ENCODE data around the gene SLC3A2. TPM values are rescaled to one million over a fixed set of nuclear protein-coding genes. Genes with fewer than 3 reads are reported as not detected.
A peak's percentile ranks its signal among the peaks of the same experiment; 100 is the strongest.

Gene SLC3A2
- total and polyA plus RNA-seq, 2 of the 13 experiments (the other 11 are each of a cell fraction or from before 2014, with no cell fraction given): 213 to 226 TPM

DNA sequence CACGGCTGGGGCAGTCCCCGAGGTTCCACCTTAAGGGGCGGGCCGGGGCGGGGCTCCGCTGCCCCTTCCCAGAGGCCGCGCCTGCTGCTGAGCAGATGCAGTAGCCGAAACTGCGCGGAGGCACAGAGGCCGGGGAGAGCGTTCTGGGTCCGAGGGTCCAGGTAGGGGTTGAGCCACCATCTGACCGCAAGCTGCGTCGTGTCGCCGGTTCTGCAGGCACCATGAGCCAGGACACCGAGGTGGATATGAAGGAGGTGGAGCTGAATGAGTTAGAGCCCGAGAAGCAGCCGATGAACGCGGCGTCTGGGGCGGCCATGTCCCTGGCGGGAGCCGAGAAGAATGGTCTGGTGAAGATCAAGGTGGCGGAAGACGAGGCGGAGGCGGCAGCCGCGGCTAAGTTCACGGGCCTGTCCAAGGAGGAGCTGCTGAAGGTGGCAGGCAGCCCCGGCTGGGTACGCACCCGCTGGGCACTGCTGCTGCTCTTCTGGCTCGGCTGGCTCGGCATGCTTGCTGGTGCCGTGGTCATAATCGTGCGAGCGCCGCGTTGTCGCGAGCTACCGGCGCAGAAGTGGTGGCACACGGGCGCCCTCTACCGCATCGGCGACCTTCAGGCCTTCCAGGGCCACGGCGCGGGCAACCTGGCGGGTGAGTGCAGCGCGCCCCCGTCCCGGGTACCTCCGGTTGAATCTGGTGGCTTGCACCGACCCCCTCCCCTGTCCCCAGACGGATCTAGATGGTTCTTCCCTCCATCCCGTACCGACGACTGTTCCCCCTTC lies at the start of gene SLC3A2 (continued):
- peak; percentile 52; the same call in 1 of the 2 replicates for TF ChIP-seq ZNF619 (CRISPR knock-in tag; IDR thresholded peaks at IDR 0.05)
- peak; percentile 42; the same call in 1 of the 2 replicates for TF ChIP-seq ELF3 (CRISPR knock-in tag; IDR thresholded peaks at IDR 0.05)
- TF ChIP-seq, protein P1, sequence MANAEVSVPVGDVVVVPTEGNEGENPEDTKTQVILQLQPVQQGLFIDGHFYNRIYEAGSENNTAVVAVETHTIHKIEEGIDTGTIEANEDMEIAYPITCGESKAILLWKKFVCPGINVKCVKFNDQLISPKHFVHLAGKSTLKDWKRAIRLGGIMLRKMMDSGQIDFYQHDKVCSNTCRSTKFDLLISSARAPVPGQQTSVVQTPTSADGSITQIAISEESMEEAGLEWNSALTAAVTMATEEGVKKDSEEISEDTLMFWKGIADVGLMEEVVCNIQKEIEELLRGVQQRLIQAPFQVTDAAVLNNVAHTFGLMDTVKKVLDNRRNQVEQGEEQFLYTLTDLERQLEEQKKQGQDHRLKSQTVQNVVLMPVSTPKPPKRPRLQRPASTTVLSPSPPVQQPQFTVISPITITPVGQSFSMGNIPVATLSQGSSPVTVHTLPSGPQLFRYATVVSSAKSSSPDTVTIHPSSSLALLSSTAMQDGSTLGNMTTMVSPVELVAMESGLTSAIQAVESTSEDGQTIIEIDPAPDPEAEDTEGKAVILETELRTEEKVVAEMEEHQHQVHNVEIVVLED (CRISPR knock-in tag; IDR thresholded peaks at IDR 0.05; ENCODE audit: borderline replicate concordance): no peak; the same call in 1 of the 2 replicates
- 0 out of 2 replicates have a peak, but pooled peaks have one; percentile 22 for TF ChIP-seq JUN (CRISPR knock-in tag; IDR thresholded peaks at IDR 0.05)
- TF ChIP-seq NR2C2 (CRISPR knock-in tag; IDR thresholded peaks at IDR 0.05; ENCODE audit: borderline replicate concordance): peak; percentile 14
- TF ChIP-seq, protein P2, sequence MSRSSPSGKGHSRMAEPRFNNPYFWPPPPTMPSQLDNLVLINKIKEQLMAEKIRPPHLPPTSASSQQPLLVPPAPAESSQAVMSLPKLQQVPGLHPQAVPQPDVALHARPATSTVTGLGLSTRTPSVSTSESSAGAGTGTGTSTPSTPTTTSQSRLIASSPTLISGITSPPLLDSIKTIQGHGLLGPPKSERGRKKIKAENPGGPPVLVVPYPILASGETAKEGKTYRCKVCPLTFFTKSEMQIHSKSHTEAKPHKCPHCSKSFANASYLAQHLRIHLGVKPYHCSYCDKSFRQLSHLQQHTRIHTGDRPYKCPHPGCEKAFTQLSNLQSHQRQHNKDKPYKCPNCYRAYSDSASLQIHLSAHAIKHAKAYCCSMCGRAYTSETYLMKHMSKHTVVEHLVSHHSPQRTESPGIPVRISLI (CRISPR knock-in tag; IDR thresholded peaks at IDR 0.05; ENCODE audit: borderline replicate concordance): peak; percentile 54; the same call in 1 of the 2 replicates
- TF ChIP-seq NKX3-1 (CRISPR knock-in tag; IDR thresholded peaks at IDR 0.05): peak; percentile 79; the same call in 1 of the 2 replicates
- TF ChIP-seq, protein P3, sequence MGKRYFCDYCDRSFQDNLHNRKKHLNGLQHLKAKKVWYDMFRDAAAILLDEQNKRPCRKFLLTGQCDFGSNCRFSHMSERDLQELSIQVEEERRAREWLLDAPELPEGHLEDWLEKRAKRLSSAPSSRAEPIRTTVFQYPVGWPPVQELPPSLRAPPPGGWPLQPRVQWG (CRISPR knock-in tag; IDR thresholded peaks at IDR 0.05; ENCODE audit: borderline replicate concordance, low read depth): no peak
- TF ChIP-seq, protein P4, sequence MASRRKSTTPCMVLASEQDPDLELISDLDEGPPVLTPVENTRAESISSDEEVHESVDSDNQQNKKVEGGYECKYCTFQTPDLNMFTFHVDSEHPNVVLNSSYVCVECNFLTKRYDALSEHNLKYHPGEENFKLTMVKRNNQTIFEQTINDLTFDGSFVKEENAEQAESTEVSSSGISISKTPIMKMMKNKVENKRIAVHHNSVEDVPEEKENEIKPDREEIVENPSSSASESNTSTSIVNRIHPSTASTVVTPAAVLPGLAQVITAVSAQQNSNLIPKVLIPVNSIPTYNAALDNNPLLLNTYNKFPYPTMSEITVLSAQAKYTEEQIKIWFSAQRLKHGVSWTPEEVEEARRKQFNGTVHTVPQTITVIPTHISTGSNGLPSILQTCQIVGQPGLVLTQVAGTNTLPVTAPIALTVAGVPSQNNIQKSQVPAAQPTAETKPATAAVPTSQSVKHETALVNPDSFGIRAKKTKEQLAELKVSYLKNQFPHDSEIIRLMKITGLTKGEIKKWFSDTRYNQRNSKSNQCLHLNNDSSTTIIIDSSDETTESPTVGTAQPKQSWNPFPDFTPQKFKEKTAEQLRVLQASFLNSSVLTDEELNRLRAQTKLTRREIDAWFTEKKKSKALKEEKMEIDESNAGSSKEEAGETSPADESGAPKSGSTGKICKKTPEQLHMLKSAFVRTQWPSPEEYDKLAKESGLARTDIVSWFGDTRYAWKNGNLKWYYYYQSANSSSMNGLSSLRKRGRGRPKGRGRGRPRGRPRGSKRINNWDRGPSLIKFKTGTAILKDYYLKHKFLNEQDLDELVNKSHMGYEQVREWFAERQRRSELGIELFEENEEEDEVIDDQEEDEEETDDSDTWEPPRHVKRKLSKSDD (CRISPR knock-in tag; IDR thresholded peaks at IDR 0.05; ENCODE audit: low read depth): peak; percentile 41; the same call in 1 of the 2 replicates
- peak; percentile 95 for TF ChIP-seq MXD4 (CRISPR knock-in tag; IDR thresholded peaks at IDR 0.05)
- TF ChIP-seq, protein P5, sequence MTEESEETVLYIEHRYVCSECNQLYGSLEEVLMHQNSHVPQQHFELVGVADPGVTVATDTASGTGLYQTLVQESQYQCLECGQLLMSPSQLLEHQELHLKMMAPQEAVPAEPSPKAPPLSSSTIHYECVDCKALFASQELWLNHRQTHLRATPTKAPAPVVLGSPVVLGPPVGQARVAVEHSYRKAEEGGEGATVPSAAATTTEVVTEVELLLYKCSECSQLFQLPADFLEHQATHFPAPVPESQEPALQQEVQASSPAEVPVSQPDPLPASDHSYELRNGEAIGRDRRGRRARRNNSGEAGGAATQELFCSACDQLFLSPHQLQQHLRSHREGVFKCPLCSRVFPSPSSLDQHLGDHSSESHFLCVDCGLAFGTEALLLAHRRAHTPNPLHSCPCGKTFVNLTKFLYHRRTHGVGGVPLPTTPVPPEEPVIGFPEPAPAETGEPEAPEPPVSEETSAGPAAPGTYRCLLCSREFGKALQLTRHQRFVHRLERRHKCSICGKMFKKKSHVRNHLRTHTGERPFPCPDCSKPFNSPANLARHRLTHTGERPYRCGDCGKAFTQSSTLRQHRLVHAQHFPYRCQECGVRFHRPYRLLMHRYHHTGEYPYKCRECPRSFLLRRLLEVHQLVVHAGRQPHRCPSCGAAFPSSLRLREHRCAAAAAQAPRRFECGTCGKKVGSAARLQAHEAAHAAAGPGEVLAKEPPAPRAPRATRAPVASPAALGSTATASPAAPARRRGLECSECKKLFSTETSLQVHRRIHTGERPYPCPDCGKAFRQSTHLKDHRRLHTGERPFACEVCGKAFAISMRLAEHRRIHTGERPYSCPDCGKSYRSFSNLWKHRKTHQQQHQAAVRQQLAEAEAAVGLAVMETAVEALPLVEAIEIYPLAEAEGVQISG (CRISPR knock-in tag; IDR thresholded peaks at IDR 0.05): peak; percentile 98
- peak; percentile 80 for TF ChIP-seq NFKB2 (CRISPR knock-in tag; IDR thresholded peaks at IDR 0.05; ENCODE audit: borderline replicate concordance)
- TF ChIP-seq ZNF337 (CRISPR knock-in tag; IDR thresholded peaks at IDR 0.05; ENCODE audit: borderline replicate concordance, low read depth): peak; percentile 80
- TF ChIP-seq, protein P6, sequence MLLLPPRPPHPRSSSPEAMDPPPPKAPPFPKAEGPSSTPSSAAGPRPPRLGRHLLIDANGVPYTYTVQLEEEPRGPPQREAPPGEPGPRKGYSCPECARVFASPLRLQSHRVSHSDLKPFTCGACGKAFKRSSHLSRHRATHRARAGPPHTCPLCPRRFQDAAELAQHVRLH (CRISPR knock-in tag; IDR thresholded peaks at IDR 0.05; ENCODE audit: borderline replicate concordance, low read depth): peak; percentile 63; the same call in 1 of the 2 replicates
- TF ChIP-seq MXI1 (IDR thresholded peaks at IDR 0.05; ENCODE audit: borderline replicate concordance, low read depth, low read length): peak; percentile 59; the same call in 2 of the 3 replicates
- peak; percentile 21; the same call in 1 of the 2 replicates for TF ChIP-seq ZNF260 (CRISPR knock-in tag; IDR thresholded peaks at IDR 0.05; ENCODE audit: borderline replicate concordance, low read depth)
- peak; percentile 94 for TF ChIP-seq ZNF891 (CRISPR knock-in tag; IDR thresholded peaks at IDR 0.05)
